NK-92 treated with Interleukin-12 subunit alpha and Interleukin-12 subunit beta, amount 100 ng/mL, for 24 hours (cell line): Measurements from ENCODE around the gene SGPP2.

Experiments
- DNase-seq: peaks from one replicate; lab custom pipeline; 2025; lab: John Stamatoyannopoulos, UW

The SGPP2 gene

DNA sequence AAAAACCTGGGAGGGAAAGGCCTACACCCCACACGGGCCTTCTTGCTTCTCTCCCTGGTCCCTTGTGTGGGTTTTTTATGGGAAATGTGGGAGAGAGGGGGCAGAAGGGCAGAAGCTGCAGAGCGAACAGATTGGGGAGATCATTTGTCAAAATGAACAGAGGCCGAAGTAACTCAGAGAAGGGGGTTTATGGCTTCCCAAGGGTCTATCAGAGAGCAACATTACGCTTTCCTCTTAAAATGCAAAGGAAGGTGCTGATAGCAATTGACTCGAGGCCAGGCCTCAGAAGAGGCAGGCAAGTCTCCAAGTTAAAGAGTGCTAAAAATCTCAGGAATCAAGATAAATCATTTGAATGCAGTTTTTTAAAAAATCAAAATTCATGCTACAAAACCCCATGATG, 101.5 kb downstream of the SGPP2 start:
- DNase-seq: no peak

- no peak for DNase-seq
Observed at GRCh38 chr2:222526480-222527277, 102.3 kb downstream of the SGPP2 start.

DNA sequence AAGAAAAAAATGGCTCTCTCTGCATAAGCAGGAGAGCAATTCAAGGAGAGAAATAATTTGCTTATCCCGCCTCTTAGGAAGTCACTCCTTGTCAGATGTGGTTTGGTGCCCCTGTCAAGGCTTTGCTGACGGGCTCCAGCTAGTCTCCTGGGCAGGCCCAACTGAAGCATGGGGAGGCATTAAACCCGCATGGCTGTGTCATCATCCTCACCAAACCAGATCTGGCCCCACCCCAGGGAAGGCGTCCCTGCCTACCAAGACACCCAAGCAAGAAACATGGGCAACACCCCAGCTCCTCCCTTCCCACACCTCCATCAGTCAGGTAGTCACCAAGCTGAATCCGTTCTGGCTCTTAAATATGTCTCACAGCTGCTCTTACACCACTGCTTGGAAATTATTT, 108.0 kb downstream of the SGPP2 start:
- no peak for DNase-seq

GRCh38 chr2:222535477-222535876, 111.1 kb downstream of the SGPP2 start:
- DNase-seq: no peak

DNA sequence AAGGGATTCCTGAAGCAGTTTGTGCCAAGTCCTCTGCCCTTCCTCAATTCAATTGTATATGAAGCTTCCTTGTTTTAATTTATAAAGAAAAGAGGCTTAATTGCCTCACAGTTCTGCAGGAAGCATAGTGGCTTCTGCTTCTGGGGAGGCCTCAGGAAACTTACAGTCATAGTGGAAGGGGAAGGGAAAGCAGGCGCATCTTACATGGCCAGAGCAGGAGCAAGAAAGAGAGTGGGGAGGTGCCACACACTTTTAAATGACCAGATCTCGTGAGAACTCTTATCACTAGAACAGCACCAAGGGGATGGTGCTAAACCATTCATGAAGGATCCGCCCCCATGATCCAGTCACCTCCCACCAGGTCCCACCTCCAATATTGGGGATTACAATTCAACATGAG, 114.2 kb downstream of the SGPP2 start:
- no peak for DNase-seq

DNA sequence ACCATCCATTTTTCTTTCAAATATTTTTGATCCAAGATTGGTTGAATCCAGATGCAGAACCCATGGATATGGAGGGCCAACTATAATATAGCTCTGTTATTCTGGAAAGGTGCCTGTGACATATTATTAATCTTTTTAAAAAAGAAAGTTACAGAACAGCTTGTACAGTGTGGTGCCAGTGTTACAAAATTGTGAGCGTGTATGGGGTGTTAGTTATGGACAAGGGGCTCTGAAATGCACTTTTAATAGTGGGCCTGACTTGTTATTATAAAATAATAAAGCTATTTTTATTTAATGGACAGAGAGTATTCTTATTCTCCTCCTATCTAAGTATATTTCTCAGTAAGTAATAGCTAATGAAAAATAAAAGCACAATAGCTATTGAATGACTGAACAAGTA, 120.3 kb downstream of the SGPP2 start:
- no peak for DNase-seq

- no peak for DNase-seq
Observed at GRCh38 chr2:222545823-222546795, 121.8 kb downstream of the SGPP2 start.

DNA sequence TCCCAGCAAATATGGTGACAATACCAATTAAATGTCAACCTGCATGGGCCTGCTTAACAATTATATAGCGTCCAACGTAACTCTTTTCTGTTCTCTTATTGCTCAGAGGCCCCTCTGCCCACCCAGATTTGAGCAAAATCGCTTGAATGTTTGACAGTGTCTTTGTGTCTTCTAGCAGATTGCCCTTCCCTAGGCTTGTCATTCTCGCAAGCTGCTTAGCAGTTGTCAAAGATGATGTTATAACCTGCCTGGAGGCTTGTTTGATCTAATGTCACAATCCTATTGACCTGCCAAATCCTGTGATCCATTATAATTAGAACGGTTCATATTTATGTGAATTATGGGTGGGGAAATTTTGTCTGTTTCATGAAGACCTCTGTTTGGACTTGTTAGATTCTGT, 122.7 kb downstream of the SGPP2 start:
- DNase-seq: no peak

DNA sequence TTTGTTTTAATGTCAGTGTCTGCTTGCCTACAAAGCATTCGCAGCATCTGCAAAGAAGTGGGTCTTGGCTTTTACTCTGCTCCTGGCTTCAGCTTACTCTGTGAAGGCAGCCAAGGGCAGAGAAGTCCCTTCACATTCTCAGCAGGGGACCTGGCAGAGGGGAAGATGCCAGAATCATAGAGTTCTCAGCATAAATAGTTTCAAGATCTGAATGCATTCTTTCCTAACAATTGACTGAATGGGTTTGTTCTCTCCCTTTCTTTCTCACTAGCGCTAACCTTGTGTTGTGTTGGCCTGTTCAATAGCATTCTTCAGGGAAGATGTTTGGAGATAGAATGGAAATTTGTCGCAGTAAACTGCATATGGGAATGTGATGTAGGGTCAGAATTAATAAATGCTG, 124.6 kb downstream of the SGPP2 start:
- DNase-seq: no peak

GRCh38 chr2:222554517-222554916, 130.2 kb downstream of the SGPP2 start:
- no peak for DNase-seq

- DNase-seq: no peak
Observed at GRCh38 chr2:222561151-222561550, 136.8 kb downstream of the SGPP2 start.

- DNase-seq: no peak
Observed at GRCh38 chr2:222561817-222562645, 137.7 kb downstream of the SGPP2 start.

- DNase-seq: no peak
Observed at GRCh38 chr2:222563106-222563718, 138.9 kb downstream of the SGPP2 start.

GRCh38 chr2:222563936-222564335, 139.6 kb downstream of the SGPP2 start:
- DNase-seq: no peak

- no peak for DNase-seq
Observed at GRCh38 chr2:222566229-222566628, 141.9 kb downstream of the SGPP2 start.

- DNase-seq: no peak
Observed at GRCh38 chr2:222568865-222569264, 144.5 kb downstream of the SGPP2 start.

DNA sequence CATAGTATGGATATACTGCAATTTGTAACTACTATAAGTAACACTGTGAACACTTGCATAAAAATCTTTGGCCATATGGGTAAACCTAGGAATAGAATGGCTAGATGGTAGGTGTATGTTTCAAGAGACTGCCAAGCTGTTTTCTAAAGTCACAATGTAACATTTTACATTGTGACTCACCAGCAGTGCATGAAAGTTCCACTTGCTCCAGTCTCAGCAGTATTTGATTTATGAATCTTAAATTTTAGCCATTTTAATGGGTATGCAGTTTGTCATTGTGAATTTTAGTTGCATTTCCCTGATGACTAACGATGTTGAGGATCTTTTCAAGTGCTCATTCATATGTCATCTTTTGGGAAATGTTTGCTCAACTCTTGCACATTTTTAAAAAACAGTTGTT, 145.5 kb downstream of the SGPP2 start:
- DNase-seq: no peak

DNA sequence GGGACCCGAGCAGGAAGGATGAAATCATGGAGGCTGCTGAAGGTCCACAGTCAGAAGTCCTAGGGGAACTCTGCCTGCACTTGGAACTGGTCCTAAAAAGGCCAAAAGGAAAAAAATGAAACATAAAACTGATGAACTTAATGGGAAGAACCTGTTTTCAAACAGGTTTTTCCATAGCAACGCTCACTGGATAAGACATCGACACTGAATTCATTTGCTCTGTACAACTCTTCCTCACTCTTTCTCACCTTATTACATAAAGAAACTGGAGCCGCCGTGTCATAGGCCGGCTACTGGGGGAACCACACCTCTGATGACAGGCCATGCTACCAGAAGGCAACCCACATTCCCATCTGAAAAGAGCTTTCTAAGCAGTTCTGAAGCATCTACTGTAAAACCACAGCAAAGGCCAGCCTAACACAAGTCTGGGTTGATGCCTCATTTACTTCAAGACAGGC, 147.9 kb downstream of the SGPP2 start:
- DNase-seq: no peak

- DNase-seq: no peak
Observed at GRCh38 chr2:222572751-222573174, 148.4 kb downstream of the SGPP2 start.

DNA sequence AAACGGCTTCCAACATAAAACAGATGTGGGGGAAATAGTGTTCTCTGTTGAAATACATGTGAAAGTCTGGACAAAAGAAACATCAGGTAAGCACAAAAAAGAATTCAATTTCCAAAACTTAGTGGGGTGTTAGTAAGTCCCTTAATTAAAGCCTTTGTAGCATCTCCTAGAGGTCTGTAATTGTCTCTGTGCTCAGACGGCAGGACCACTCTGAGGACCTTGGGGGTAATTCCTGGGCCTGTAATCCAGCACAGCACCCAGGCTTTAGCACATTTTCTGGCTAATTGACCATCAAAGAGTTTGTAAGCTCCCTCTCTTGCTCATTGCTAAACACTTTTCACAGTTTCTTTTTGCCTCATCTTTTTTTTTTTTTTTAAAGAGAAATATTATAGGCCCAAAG, 151.3 kb downstream of the SGPP2 start:
- DNase-seq: no peak
